ENCODE results near the gene POLR2L. TPM values are rescaled to one million over a fixed set of nuclear protein-coding genes. Genes with fewer than 3 reads are reported as not detected.

Gene POLR2L
- total and polyA plus RNA-seq, 2 donors (not counting 1 experiment from before 2014, with no cell fraction given): 44.4 to 80.8 TPM

DNA sequence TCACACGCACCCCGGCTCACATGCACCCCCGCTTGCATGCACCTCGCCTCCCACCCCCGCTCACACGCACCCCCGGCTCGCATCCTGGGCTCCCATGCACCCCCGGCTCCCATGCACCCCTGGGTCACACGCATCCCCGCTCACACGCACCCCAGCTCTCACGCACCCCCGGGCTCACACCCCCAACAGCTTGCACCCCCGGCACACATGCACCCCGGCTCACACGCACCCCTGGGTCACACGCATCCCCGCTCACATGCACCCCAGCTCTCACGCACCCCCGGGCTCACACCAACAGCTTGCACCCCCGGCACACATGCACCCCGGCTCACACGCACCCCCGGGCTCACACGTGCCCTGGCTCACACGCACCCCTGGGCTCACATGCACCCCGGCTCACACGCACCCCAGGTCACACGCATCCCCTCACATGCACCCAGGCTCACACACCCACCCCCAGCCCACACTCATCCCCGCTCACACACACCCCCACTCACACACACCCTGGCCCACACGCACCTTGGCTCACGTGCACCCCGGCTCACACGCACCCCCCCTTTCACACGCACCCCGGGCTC is 16.5 kb upstream of the POLR2L start:
- ChIA-PET POLR2A (no interaction called here), CTCF (no interaction called here)
- ATAC-seq (ENCODE audit: low read depth): no peak
- Mint-ChIP-seq H3K4me1 (no peaks in the 10 kb centered on the region), H3K27me3 (no peaks in the 10 kb centered on the region), H3K27ac (no peak overlapping the region), H3K9me3 (ENCODE audit: insufficient read depth) (no peaks in the 10 kb centered on the region), H3K4me3 (no peak overlapping the region)
- Histone ChIP-seq H3K9ac (ENCODE audit: low read length) (no peak overlapping the region), H3K4me1 (ENCODE audit: control insufficient read depth in 2 of 2, insufficient read depth in 2 of 2, low read length in 2 of 2) (no peaks in the 10 kb centered on the region), H3K4me3 (ENCODE audit: control extremely low read depth in 1 of 5, extremely low read depth in 1 of 5, insufficient read depth in 1 of 5, low read depth in 2 of 5, low read length in 4 of 5) (no peak overlapping the region), H3K36me3 (replicated peaks in 1 of 2; ENCODE audit: control extremely low read depth in 1 of 2, control insufficient read depth in 1 of 2, extremely low read depth in 1 of 2, insufficient read depth in 2 of 2, low read length in 1 of 2) (no peaks in the 10 kb centered on the region), H3K79me2 (ENCODE audit: control insufficient read depth, insufficient read depth, low read length) (no peaks in the 10 kb centered on the region), H4K20me1 (ENCODE audit: control insufficient read depth, insufficient read depth, low read length, poor library complexity, severe bottlenecking) (no peaks in the 10 kb centered on the region), H3K4me2 (replicated peaks; ENCODE audit: low read depth, low read length, poor library complexity, severe bottlenecking) (no peak overlapping the region), H3K27me3 (replicated peaks in 1 of 4; ENCODE audit: control extremely low read depth in 1 of 4, control insufficient read depth in 3 of 4, insufficient read depth in 4 of 4, low read length in 3 of 4) (no peaks in the 10 kb centered on the region), H3K9me3 (ENCODE audit: control extremely low read depth in 1 of 3, control insufficient read depth in 2 of 3, insufficient read depth in 1 of 3, low read length in 2 of 3) (no peaks in the 10 kb centered on the region), H3K27ac (ENCODE audit: low read length in 2 of 2) (no peak overlapping the region), H2AFZ (ENCODE audit: insufficient read depth, low read depth, low read length, poor library complexity, severe bottlenecking) (no peak overlapping the region)
- 94% methylated on average over 25 of the region's 37 CpGs for WGBS (ENCODE audit: insufficient coverage)
- TF ChIP-seq CTCF (IDR thresholded peaks at IDR 0.05) (no peak), EZH2 (IDR thresholded peaks at IDR 0.05; ENCODE audit: borderline replicate concordance, insufficient read depth, low read depth, low read length, poor library complexity, severe bottlenecking) (no peak)
- DNase-seq: no peak
- intact Hi-C loops (cut with micrococcal nuclease): no loop called here

- no peaks in the 10 kb centered on the region for H4K20me1 ChIP-seq (ENCODE audit: control insufficient read depth, insufficient read depth, low read length, poor library complexity, severe bottlenecking)
- H3K4me1 ChIP-seq (ENCODE audit: control insufficient read depth in 2 of 2, insufficient read depth in 2 of 2, low read length in 2 of 2): no peaks in the 10 kb centered on the region
- H3K27ac ChIP-seq (ENCODE audit: low read length in 2 of 2): no peak overlapping the region
- H3K9me3 ChIP-seq (ENCODE audit: control extremely low read depth in 1 of 3, control insufficient read depth in 2 of 3, insufficient read depth in 1 of 3, low read length in 2 of 3): no peaks in the 10 kb centered on the region
- ChIA-PET CTCF (no interaction called here), POLR2A (no interaction called here)
- 91% methylated on average over 27 of the region's 27 CpGs for WGBS (ENCODE audit: insufficient coverage)
- Mint-ChIP-seq H3K27ac (no peak overlapping the region), H3K4me3 (no peak overlapping the region), H3K9me3 (ENCODE audit: insufficient read depth) (no peaks in the 10 kb centered on the region), H3K4me1 (no peaks in the 10 kb centered on the region), H3K27me3 (no peaks in the 10 kb centered on the region)
- no peak overlapping the region for H3K4me3 ChIP-seq (ENCODE audit: control extremely low read depth in 1 of 5, extremely low read depth in 1 of 5, insufficient read depth in 1 of 5, low read depth in 2 of 5, low read length in 4 of 5)
- no peak overlapping the region for H2AFZ ChIP-seq (ENCODE audit: insufficient read depth, low read depth, low read length, poor library complexity, severe bottlenecking)
- ATAC-seq (ENCODE audit: low read depth) (no peak), DNase-seq (no peak)
- TF ChIP-seq EZH2 (IDR thresholded peaks at IDR 0.05; ENCODE audit: borderline replicate concordance, insufficient read depth, low read depth, low read length, poor library complexity, severe bottlenecking) (no peak), CTCF (IDR thresholded peaks at IDR 0.05) (no peak)
- H3K79me2 ChIP-seq (ENCODE audit: control insufficient read depth, insufficient read depth, low read length): no peaks in the 10 kb centered on the region
- intact Hi-C loops (cut with micrococcal nuclease): no loop called here
- H3K36me3 ChIP-seq (replicated peaks in 1 of 2; ENCODE audit: control extremely low read depth in 1 of 2, control insufficient read depth in 1 of 2, extremely low read depth in 1 of 2, insufficient read depth in 2 of 2, low read length in 1 of 2): no peaks in the 10 kb centered on the region
- no peaks in the 10 kb centered on the region for H3K27me3 ChIP-seq (replicated peaks in 1 of 4; ENCODE audit: control extremely low read depth in 1 of 4, control insufficient read depth in 3 of 4, insufficient read depth in 4 of 4, low read length in 3 of 4)
- no peak overlapping the region for H3K9ac ChIP-seq (ENCODE audit: low read length)
- H3K4me2 ChIP-seq (replicated peaks; ENCODE audit: low read depth, low read length, poor library complexity, severe bottlenecking): no peak overlapping the region
Observed at GRCh38 chr11:858053-858761, 15.9 kb upstream of the POLR2L start.
